K562 (cell line): ENCODE measurements around the gene ZNF860.

Experiments used
- NFIC ChIP-seq: fragments of 450-650 bp; IDR thresholded peaks from 2 replicates; pipeline ENCODE4 v1.6.1; 2017; ENCODE audit warnings: mild to moderate bottlenecking, inconsistent platforms
- ZKSCAN1 ChIP-seq: fragments of 150-350 bp; IDR thresholded peaks from 2 replicates; pipeline ENCODE4 v1.6.1; 2016; ENCODE audit warnings: low read depth, low read length
- TF ChIP-seq, protein P1 (sequence below), 3 experiments: IDR thresholded peaks in 2 of 3; conservative IDR thresholded peaks in 1 of 3; 2 replicates each; pipeline ENCODE4 v1.5.1; 2011 to 2012; ENCODE audit warnings: low read length in 3 of 3, mild to moderate bottlenecking in 3 of 3, control low read depth in 2 of 3, improper control_type of control experiment in 1 of 3, inconsistent platforms in 1 of 3, low read depth in 1 of 3, mixed read lengths in 1 of 3, moderate library complexity in 1 of 3; ENCODE audit not compliant: insufficient read depth in 2 of 3
- TF ChIP-seq, protein P2 (sequence below): fragments of 450-650 bp; IDR thresholded peaks from 2 replicates; pipeline ENCODE4 v1.7.1; 2018; ENCODE audit warnings: mild to moderate bottlenecking, low read depth; ENCODE audit not compliant: partially characterized antibody

DNA sequence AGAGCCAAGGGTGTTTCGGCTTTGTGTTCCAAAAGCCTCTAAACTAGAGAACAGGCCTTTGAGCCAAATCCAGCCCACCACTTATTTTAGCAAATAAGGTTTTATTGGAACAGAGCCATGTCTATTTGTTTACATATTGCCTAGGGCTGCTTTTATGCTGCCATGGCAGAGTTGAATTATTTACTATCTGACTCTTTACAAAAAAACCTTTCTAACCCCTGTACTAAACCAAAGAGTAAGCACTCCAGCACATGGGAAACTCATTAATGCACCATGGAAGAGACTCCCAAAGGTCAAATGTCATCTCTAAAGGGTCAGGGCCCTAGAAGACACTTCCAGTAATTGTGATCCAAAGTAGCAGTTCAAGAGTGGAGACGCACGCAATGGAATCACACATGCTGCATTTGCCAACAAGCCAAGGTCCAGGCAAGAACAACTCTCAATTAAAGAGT, 22.8 kb upstream of the ZNF860 start:
- TF ChIP-seq, protein P1, sequence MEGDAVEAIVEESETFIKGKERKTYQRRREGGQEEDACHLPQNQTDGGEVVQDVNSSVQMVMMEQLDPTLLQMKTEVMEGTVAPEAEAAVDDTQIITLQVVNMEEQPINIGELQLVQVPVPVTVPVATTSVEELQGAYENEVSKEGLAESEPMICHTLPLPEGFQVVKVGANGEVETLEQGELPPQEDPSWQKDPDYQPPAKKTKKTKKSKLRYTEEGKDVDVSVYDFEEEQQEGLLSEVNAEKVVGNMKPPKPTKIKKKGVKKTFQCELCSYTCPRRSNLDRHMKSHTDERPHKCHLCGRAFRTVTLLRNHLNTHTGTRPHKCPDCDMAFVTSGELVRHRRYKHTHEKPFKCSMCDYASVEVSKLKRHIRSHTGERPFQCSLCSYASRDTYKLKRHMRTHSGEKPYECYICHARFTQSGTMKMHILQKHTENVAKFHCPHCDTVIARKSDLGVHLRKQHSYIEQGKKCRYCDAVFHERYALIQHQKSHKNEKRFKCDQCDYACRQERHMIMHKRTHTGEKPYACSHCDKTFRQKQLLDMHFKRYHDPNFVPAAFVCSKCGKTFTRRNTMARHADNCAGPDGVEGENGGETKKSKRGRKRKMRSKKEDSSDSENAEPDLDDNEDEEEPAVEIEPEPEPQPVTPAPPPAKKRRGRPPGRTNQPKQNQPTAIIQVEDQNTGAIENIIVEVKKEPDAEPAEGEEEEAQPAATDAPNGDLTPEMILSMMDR (IDR thresholded peaks at IDR 0.05 in 2 of 3, conservative IDR thresholded peaks at IDR 0.05 in 1 of 3; ENCODE audit: insufficient read depth in 2 of 3, low read depth in 1 of 3, low read length in 3 of 3): no peak
- TF ChIP-seq, protein P2, sequence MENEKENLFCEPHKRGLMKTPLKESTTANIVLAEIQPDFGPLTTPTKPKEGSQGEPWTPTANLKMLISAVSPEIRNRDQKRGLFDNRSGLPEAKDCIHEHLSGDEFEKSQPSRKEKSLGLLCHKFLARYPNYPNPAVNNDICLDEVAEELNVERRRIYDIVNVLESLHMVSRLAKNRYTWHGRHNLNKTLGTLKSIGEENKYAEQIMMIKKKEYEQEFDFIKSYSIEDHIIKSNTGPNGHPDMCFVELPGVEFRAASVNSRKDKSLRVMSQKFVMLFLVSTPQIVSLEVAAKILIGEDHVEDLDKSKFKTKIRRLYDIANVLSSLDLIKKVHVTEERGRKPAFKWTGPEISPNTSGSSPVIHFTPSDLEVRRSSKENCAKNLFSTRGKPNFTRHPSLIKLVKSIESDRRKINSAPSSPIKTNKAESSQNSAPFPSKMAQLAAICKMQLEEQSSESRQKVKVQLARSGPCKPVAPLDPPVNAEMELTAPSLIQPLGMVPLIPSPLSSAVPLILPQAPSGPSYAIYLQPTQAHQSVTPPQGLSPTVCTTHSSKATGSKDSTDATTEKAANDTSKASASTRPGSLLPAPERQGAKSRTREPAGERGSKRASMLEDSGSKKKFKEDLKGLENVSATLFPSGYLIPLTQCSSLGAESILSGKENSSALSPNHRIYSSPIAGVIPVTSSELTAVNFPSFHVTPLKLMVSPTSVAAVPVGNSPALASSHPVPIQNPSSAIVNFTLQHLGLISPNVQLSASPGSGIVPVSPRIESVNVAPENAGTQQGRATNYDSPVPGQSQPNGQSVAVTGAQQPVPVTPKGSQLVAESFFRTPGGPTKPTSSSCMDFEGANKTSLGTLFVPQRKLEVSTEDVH: no peak
- TF ChIP-seq NFIC (no peak), ZKSCAN1 (no peak)
